ENCODE measurements around the gene ZBTB16.

ZBTB16 gene

DNA sequence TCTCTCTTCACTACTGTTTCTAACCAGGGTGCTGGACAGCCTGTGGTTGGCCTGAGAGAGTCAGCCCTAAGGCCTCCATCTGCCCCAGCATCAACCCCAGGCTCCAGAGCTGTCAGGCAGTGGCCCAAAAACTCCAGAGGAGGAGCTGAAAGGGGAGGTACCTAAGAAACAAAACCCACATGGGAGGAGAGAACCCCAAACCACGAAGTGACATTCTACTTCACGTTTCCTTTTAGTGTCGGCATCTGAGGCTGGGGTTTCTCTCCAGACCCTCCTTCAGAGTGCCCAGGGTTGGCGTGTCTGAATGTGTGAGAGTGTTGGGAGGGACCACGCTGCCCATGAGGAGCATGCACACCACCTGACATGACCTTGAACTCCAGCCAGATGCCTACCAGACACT is 166.8 kb downstream of the ZBTB16 start:
- ATAC-seq (ENCODE audit: insufficient read depth, low read depth), result no peak
- no peaks in the 10 kb centered on the region for H3K4me1 ChIP-seq (ENCODE audit: insufficient read depth, low read length)
- H3K4me2 ChIP-seq (ENCODE audit: insufficient read depth, low read length), result no peak overlapping the region
- H3K79me2 ChIP-seq (ENCODE audit: insufficient read depth, low read length), result no peaks in the 10 kb centered on the region
- H3K36me3 ChIP-seq (ENCODE audit: insufficient read depth, low read length), result no peaks in the 10 kb centered on the region
- TF ChIP-seq CTCF (IDR thresholded peaks at IDR 0.05; ENCODE audit: borderline replicate concordance, extremely low read depth, low read length, poor library complexity, severe bottlenecking) (no peak), EZH2 (IDR thresholded peaks at IDR 0.05; ENCODE audit: borderline replicate concordance, low read depth, low read length, severe bottlenecking) (no peak)
- no peak overlapping the region for H3K9ac ChIP-seq (ENCODE audit: low read depth, low read length)
- H3K27ac ChIP-seq (ENCODE audit: low read length), result no peak overlapping the region
- H3K9me3 ChIP-seq (ENCODE audit: insufficient read depth, low read length, severe bottlenecking), result no peaks in the 10 kb centered on the region
- H4K20me1 ChIP-seq (ENCODE audit: insufficient read depth, low read length), result no peaks in the 10 kb centered on the region
- peaks cover 3% of the 10 kb centered on the region for H3K27me3 ChIP-seq (ENCODE audit: insufficient read depth, low read length, poor library complexity)
- H2AFZ ChIP-seq (ENCODE audit: low read depth, low read length), result no peak overlapping the region
- no peak overlapping the region for H3K4me3 ChIP-seq (ENCODE audit: low read depth in 1 of 2, low read length in 2 of 2)
- no peak for DNase-seq

GRCh38 chr11:114228435-114229411 is 169.2 kb downstream of the ZBTB16 start:
- Histone ChIP-seq H3K4me2 (ENCODE audit: insufficient read depth, low read length) (no peak overlapping the region), H3K27me3 (ENCODE audit: insufficient read depth, low read length, poor library complexity) (peaks cover under 1% of the 10 kb centered on the region), H3K27ac (ENCODE audit: low read length) (no peak overlapping the region), H3K9me3 (ENCODE audit: insufficient read depth, low read length, severe bottlenecking) (no peaks in the 10 kb centered on the region), H3K36me3 (ENCODE audit: insufficient read depth, low read length) (no peaks in the 10 kb centered on the region), H4K20me1 (ENCODE audit: insufficient read depth, low read length) (no peaks in the 10 kb centered on the region), H3K79me2 (ENCODE audit: insufficient read depth, low read length) (no peaks in the 10 kb centered on the region), H3K9ac (ENCODE audit: low read depth, low read length) (no peak overlapping the region), H3K4me3 (ENCODE audit: low read depth in 1 of 2, low read length in 2 of 2) (no peak overlapping the region), H2AFZ (ENCODE audit: low read depth, low read length) (no peak overlapping the region), H3K4me1 (ENCODE audit: insufficient read depth, low read length) (no peaks in the 10 kb centered on the region)
- TF ChIP-seq CTCF (IDR thresholded peaks at IDR 0.05; ENCODE audit: borderline replicate concordance, extremely low read depth, low read length, poor library complexity, severe bottlenecking) (no peak), EZH2 (IDR thresholded peaks at IDR 0.05; ENCODE audit: borderline replicate concordance, low read depth, low read length, severe bottlenecking) (no peak)
- ATAC-seq (ENCODE audit: insufficient read depth, low read depth) (no peak), DNase-seq (no peak)

- Histone ChIP-seq H3K4me3 (ENCODE audit: low read depth in 1 of 2, low read length in 2 of 2) (no peak overlapping the region), H3K9me3 (ENCODE audit: insufficient read depth, low read length, severe bottlenecking) (no peaks in the 10 kb centered on the region), H3K9ac (ENCODE audit: low read depth, low read length) (no peak overlapping the region), H3K4me2 (ENCODE audit: insufficient read depth, low read length) (no peak overlapping the region), H3K79me2 (ENCODE audit: insufficient read depth, low read length) (no peaks in the 10 kb centered on the region), H2AFZ (ENCODE audit: low read depth, low read length) (no peak overlapping the region), H4K20me1 (ENCODE audit: insufficient read depth, low read length) (no peaks in the 10 kb centered on the region), H3K36me3 (ENCODE audit: insufficient read depth, low read length) (no peaks in the 10 kb centered on the region), H3K4me1 (ENCODE audit: insufficient read depth, low read length) (no peaks in the 10 kb centered on the region), H3K27me3 (ENCODE audit: insufficient read depth, low read length, poor library complexity) (peaks cover 3% of the 10 kb centered on the region), H3K27ac (ENCODE audit: low read length) (no peak overlapping the region)
- ATAC-seq (ENCODE audit: insufficient read depth, low read depth), result no peak
- no peak for TF ChIP-seq EZH2 (IDR thresholded peaks at IDR 0.05; ENCODE audit: borderline replicate concordance, low read depth, low read length, severe bottlenecking)
- no peak for DNase-seq
Observed at GRCh38 chr11:114230031-114230704, 170.7 kb downstream of the ZBTB16 start.

All from DND-41 (cell line).